Neural cell (in vitro differentiated cells): ENCODE measurements around the gene TRAF3.

Experiments used
- EP300 ChIP-seq: fragments of 450-650 bp; conservative IDR thresholded peaks from 2 replicates; pipeline ENCODE4 v1.6.1; 2014; ENCODE audit warnings: antibody characterized with exemption, mild to moderate bottlenecking, moderate library complexity; ENCODE audit not compliant: poor library complexity, severe bottlenecking
- EZH2 ChIP-seq: fragments of 200-600, 300-800 bp; shearing (Covaris generic), sonication (generic); IDR thresholded peaks from 2 replicates; pipeline ENCODE4 v1.6.1; 2014; ENCODE audit warnings: antibody characterized with exemption, low read length, borderline replicate concordance, mild to moderate bottlenecking; ENCODE audit not compliant: insufficient read depth, poor library complexity, severe bottlenecking
- MXI1 ChIP-seq: fragments of 450-650 bp; conservative IDR thresholded peaks from 2 replicates; pipeline ENCODE4 v1.6.1; 2014; ENCODE audit warnings: antibody characterized with exemption, mild to moderate bottlenecking; ENCODE audit not compliant: poor library complexity, severe bottlenecking
- POLR2AphosphoS5 ChIP-seq: IDR thresholded peaks from 2 replicates; pipeline ENCODE4 v1.6.1; 2012
- RAD21 ChIP-seq: fragments of 450-650 bp; conservative IDR thresholded peaks from 2 replicates; pipeline ENCODE4 v1.6.1; 2014; ENCODE audit warnings: antibody characterized with exemption, mild to moderate bottlenecking, moderate library complexity
- TAF1 ChIP-seq: IDR thresholded peaks from 2 replicates; pipeline ENCODE4 v1.6.1; 2012; ENCODE audit warnings: low read depth
- TF ChIP-seq, protein P1 (sequence below): fragments of 450-650 bp; IDR thresholded peaks from 2 replicates; pipeline ENCODE4 v1.5.1; 2014; ENCODE audit warnings: antibody characterized with exemption, mild to moderate bottlenecking, moderate library complexity; ENCODE audit not compliant: poor library complexity, severe bottlenecking

DNA sequence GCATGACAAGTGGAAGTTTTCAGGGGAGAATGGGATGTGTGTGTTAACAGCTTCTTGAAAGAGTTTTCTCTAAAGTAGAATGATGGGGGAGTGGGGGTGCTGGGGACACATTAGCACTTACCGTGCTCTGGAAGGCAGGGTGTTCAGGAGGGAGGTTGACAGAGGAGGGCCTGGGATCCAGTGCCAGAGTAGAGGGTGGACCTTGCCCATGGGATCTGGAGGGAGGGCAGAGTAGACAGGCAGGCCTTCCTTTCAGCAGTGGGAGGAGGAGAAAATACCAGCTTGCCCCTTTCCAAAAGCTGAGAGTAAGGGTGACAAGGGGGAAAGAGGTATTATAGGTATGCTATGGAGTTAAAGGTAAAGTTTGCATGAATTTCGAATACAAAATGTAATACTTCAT, 40.1 kb downstream of the TRAF3 start:
- TF ChIP-seq EP300 = no peak
- TF ChIP-seq EZH2 = no peak
- TF ChIP-seq, protein P1, sequence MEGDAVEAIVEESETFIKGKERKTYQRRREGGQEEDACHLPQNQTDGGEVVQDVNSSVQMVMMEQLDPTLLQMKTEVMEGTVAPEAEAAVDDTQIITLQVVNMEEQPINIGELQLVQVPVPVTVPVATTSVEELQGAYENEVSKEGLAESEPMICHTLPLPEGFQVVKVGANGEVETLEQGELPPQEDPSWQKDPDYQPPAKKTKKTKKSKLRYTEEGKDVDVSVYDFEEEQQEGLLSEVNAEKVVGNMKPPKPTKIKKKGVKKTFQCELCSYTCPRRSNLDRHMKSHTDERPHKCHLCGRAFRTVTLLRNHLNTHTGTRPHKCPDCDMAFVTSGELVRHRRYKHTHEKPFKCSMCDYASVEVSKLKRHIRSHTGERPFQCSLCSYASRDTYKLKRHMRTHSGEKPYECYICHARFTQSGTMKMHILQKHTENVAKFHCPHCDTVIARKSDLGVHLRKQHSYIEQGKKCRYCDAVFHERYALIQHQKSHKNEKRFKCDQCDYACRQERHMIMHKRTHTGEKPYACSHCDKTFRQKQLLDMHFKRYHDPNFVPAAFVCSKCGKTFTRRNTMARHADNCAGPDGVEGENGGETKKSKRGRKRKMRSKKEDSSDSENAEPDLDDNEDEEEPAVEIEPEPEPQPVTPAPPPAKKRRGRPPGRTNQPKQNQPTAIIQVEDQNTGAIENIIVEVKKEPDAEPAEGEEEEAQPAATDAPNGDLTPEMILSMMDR = no peak
- no peak for TF ChIP-seq TAF1
- TF ChIP-seq POLR2AphosphoS5 = no peak
- TF ChIP-seq RAD21 = no peak
- no peak for TF ChIP-seq MXI1
